HepG2 (cell line): Measurements from ENCODE around the gene TIFAB. TPM values are rescaled to one million over a fixed set of nuclear protein-coding genes. Genes with fewer than 3 reads are reported as not detected.

Experiments
- AGO1 ChIP-seq: fragments of 200-400 bp; formaldehyde crosslinking; IDR thresholded peaks from 2 replicates; pipeline ENCODE4 v1.6.1; 2017; ENCODE audit warnings: mild to moderate bottlenecking, low read depth, low read length, moderate library complexity; ENCODE audit not compliant: poor library complexity, severe bottlenecking
- KMT2A ChIP-seq: sonication (generic); formaldehyde crosslinking; IDR thresholded peaks from 2 replicates; pipeline ENCODE4 v1.4.0; 2020; ENCODE audit warnings: missing genetic modification reagents
- NFAT5 ChIP-seq: sonication (generic); formaldehyde crosslinking; IDR thresholded peaks from 2 replicates; pipeline ENCODE4 v1.4.0; 2020; ENCODE audit warnings: missing genetic modification reagents
- NFYB ChIP-seq: sonication (generic); formaldehyde crosslinking; IDR thresholded peaks from 2 replicates; pipeline ENCODE4 v1.4.0; 2020; ENCODE audit warnings: missing genetic modification reagents
- PLSCR1 ChIP-seq: sonication (generic); formaldehyde crosslinking; IDR thresholded peaks from 2 replicates; pipeline ENCODE4 v1.5.0; 2020; ENCODE audit warnings: missing genetic modification reagents, mild to moderate bottlenecking, borderline replicate concordance
- RXRA ChIP-seq: sonication (generic); formaldehyde crosslinking; IDR thresholded peaks from 2 replicates; pipeline ENCODE4 v1.5.1; 2020; ENCODE audit warnings: missing genetic modification reagents
- SMAD9 ChIP-seq: sonication (generic); formaldehyde crosslinking; IDR thresholded peaks from 2 replicates; pipeline ENCODE4 v1.5.1; 2020; ENCODE audit warnings: mild to moderate bottlenecking, missing genetic modification reagents
- STAT6 ChIP-seq: sonication (generic); formaldehyde crosslinking; IDR thresholded peaks from 2 replicates; pipeline ENCODE4 v1.4.0; 2020; ENCODE audit warnings: missing genetic modification reagents, mild to moderate bottlenecking, borderline replicate concordance
- SUZ12 ChIP-seq: fragments of 150-350 bp; IDR thresholded peaks from 2 replicates; pipeline ENCODE4 v1.6.1; 2014; ENCODE audit warnings: low read depth, low read length
- TBP ChIP-seq: sonication (generic); formaldehyde crosslinking; IDR thresholded peaks from 2 replicates; pipeline ENCODE4 v1.5.0; 2020; ENCODE audit warnings: missing genetic modification reagents
- ZBTB39 ChIP-seq: sonication (generic); formaldehyde crosslinking; IDR thresholded peaks from 2 replicates; pipeline ENCODE4 v1.5.0; 2020; ENCODE audit warnings: missing genetic modification reagents
- ZMYM2 ChIP-seq: sonication (generic); formaldehyde crosslinking; IDR thresholded peaks from 2 replicates; pipeline ENCODE4 v1.8.0; 2022; ENCODE audit warnings: mild to moderate bottlenecking, missing genetic modification reagents
- ZNF121 ChIP-seq: sonication (generic); formaldehyde crosslinking; IDR thresholded peaks from 2 replicates; pipeline ENCODE4 v1.5.0; 2020; ENCODE audit warnings: mild to moderate bottlenecking, missing genetic modification reagents
- ZNF350 ChIP-seq: sonication (generic); formaldehyde crosslinking; IDR thresholded peaks from 2 replicates; pipeline ENCODE4 v1.4.0; 2020; ENCODE audit warnings: mild to moderate bottlenecking, low read depth, missing genetic modification reagents, borderline replicate concordance
- ZNF432 ChIP-seq: sonication (generic); formaldehyde crosslinking; IDR thresholded peaks from 2 replicates; pipeline ENCODE4 v1.5.0; 2020; ENCODE audit warnings: missing genetic modification reagents, mild to moderate bottlenecking, borderline replicate concordance
- ZNF615 ChIP-seq: sonication (generic); formaldehyde crosslinking; IDR thresholded peaks from 2 replicates; pipeline ENCODE4 v1.5.0; 2020; ENCODE audit warnings: mild to moderate bottlenecking, missing genetic modification reagents, borderline replicate concordance
- ZNF761 ChIP-seq: sonication (generic); formaldehyde crosslinking; conservative IDR thresholded peaks from 2 replicates; pipeline ENCODE4 v1.4.0; 2020; ENCODE audit warnings: mild to moderate bottlenecking, missing genetic modification reagents
- ZNF788 ChIP-seq: sonication (generic); formaldehyde crosslinking; IDR thresholded peaks from 2 replicates; pipeline ENCODE4 v1.5.0; 2020; ENCODE audit warnings: mild to moderate bottlenecking, missing genetic modification reagents, borderline replicate concordance
- ZNF891 ChIP-seq: sonication (generic); formaldehyde crosslinking; IDR thresholded peaks from 2 replicates; pipeline ENCODE4 v1.5.0; 2020; ENCODE audit warnings: mild to moderate bottlenecking, missing genetic modification reagents
- polyA plus RNA-seq, 8 experiments: library from polyadenylated mRNA; depleted of rRNA in 3 of 8; stranded (reverse) in 7 of 8; unstranded in 1 of 8; fragments of >200 nt; fragmentation: Illumina TruSeq in 4 of 8; extraction: Trizol in 4 of 8; gene quantifications; 2 replicates each; pipeline versions ENCODE4 v1.2.1 to v1.2.3, GENCODE V29; 2011 to 2016; ENCODE audit warnings: low read depth in 4 of 8, missing spikeins in 1 of 8, mixed read lengths in 1 of 8; ENCODE audit not compliant: insufficient read depth in 1 of 8
- total RNA-seq, 5 experiments: library from RNA; depleted of rRNA; stranded (reverse); fragments of >200 nt; fragmentation: Illumina TruSeq; extraction: Trizol; gene quantifications; 2 replicates each; pipeline ENCODE4 v1.2.3, GENCODE V29; 2016; ENCODE audit warnings: low read depth in 1 of 5

The TIFAB gene
- total and polyA plus RNA-seq, 2 of the 13 experiments (the other 11 are each of a cell fraction or from before 2014, with no cell fraction given), result not detected

GRCh38 chr5:135488727-135489465, 36.7 kb upstream of the TIFAB start (continued):
- TF ChIP-seq ZNF761 (CRISPR knock-in tag) (no peak), ZBTB39 (CRISPR knock-in tag) (no peak), ZNF891 (peak; percentile 42; the same call in 1 of the 2 replicates), ZMYM2 (CRISPR knock-in tag) (no peak), ZNF788 (CRISPR knock-in tag) (no peak), PLSCR1 (no peak), RXRA (CRISPR knock-in tag) (no peak), STAT6 (CRISPR knock-in tag) (no peak), ZNF615 (CRISPR knock-in tag) (no peak), AGO1 (peak; percentile 13), ZNF350 (CRISPR knock-in tag) (no peak; the same call in 1 of the 2 replicates), SUZ12 (no peak), NFAT5 (no peak), ZNF432 (CRISPR knock-in tag) (no peak), NFYB (no peak), KMT2A (CRISPR knock-in tag) (no peak), ZNF121 (CRISPR knock-in tag) (no peak), SMAD9 (CRISPR knock-in tag) (no peak), TBP (CRISPR knock-in tag) (no peak)
